Nephron (organoid): ENCODE results near the gene CYRIA.
A peak's percentile ranks its signal among the peaks of the same experiment; 100 is the strongest.

Experiments
- H3K27ac Mint-ChIP-seq, 3 experiments: 2 replicates each; pipeline ENCODE4 v1.8.0; 2020; ENCODE audit warnings: mixed read lengths in 3 of 3, mild to moderate bottlenecking in 2 of 3, moderate library complexity in 1 of 3
- H3K27me3 Mint-ChIP-seq: 2 replicates; pipeline ENCODE4 v1.8.0; 2021; ENCODE audit warnings: low read depth, mild to moderate bottlenecking, moderate library complexity, mixed read lengths
- H3K36me3 Mint-ChIP-seq: 2 replicates; pipeline ENCODE4 v1.8.0; 2020; ENCODE audit warnings: low read depth, mixed read lengths
- H3K4me1 Mint-ChIP-seq: 2 replicates; pipeline ENCODE4 v1.8.0; 2020; ENCODE audit warnings: mixed read lengths
- H3K4me3 Mint-ChIP-seq, 3 experiments: 2 replicates each; pipeline ENCODE4 v1.8.0; 2020; ENCODE audit warnings: mild to moderate bottlenecking in 3 of 3, mixed read lengths in 3 of 3, moderate library complexity in 2 of 3
- H3K9me3 Mint-ChIP-seq: 2 replicates; pipeline ENCODE4 v1.8.0; 2020; ENCODE audit warnings: mixed read lengths
- CTCF ChIP-seq, 3 experiments: fragments of 200-600 bp; sonication (generic); IDR thresholded peaks; one replicate each; pipeline ENCODE4 v1.5.0; 2021; ENCODE audit warnings: antibody characterized with exemption in 3 of 3; ENCODE audit not compliant: unreplicated experiment in 3 of 3

The CYRIA gene

DNA sequence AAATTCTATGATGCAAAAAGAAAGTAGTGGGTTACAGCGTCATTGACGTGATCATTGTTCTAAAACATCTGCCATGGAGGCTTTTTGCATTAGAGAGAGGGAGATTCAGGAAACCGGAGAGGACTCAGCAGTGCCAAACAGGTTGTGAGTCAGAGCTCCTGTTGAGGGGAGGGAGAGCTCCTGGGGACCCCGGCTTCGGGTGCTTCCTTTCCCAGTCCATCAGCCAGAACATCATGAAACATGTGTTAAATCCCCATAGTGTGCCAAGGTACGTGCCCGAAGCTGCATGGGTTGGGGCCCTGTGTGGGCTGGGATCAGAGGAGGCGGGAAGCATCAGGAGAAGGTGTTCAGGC, 791 bp upstream of the CYRIA start:
- Mint-ChIP-seq H3K27ac (peak overlapping the region; percentile 22 to 77 (median 30)), H3K27me3 (peaks cover 30% of the 10 kb centered on the region), H3K4me3 (peak overlapping the region; percentile 83 to 91 (median 88)), H3K36me3 (no peaks in the 10 kb centered on the region), H3K9me3 (no peaks in the 10 kb centered on the region), H3K4me1 (peaks cover 52% of the 10 kb centered on the region)
- no peak for TF ChIP-seq CTCF (IDR thresholded peaks at IDR 0.05; ENCODE audit: unreplicated experiment in 3 of 3)

DNA sequence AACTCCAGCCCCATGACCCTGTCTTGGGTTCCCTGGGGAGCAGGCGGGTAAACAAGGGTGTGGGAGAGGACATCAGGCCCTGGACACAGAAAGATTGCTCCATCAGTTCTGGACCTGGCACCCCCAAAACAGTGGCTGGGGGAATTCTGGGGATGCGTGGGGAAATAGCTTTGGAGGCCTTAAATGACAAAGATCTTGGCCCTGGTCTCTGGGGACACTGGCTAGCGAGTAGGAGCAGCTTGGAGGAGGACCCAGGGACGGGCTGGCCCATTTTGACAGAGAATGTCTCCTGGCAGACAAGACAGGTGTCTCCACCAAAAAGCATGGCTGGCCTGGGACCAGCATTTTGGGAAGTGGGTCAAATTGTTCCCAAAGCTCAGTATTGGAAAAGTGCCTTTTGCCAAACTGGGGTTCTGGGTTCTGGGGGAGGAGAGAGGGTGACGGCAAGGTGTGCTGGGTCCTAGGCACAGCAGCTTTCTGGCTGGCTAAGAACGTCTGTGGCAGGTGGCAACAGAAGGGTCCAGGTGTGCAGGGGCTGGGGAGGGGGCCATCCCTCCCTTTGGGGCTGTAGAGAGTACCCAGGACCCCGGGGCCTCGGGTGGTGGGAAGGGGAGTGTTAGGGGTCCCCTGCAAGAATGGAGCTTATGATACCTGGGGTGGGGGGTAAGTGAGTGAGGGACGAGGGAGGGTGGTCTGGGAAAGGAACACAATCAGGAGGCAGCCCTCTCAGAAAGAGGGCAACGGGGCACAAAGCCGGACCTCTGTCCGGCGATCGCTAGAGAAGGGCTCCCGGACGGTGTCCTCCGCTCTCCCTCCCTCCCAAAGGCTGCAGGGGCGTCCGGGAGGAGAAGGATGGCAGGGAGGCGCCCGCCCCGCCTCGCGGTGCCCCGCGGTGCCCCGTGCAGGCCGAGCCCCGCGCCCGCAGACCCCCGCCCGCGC, 556 bp downstream of the CYRIA start:
- Mint-ChIP-seq H3K4me1 (peaks cover 55% of the 10 kb centered on the region), H3K4me3 (peak overlapping the region; percentile 82 to 89 (median 87)), H3K27ac (no peak overlapping the region), H3K36me3 (no peaks in the 10 kb centered on the region), H3K9me3 (no peaks in the 10 kb centered on the region), H3K27me3 (peaks cover 30% of the 10 kb centered on the region)
- no peak for TF ChIP-seq CTCF (IDR thresholded peaks at IDR 0.05; ENCODE audit: unreplicated experiment in 3 of 3)

DNA sequence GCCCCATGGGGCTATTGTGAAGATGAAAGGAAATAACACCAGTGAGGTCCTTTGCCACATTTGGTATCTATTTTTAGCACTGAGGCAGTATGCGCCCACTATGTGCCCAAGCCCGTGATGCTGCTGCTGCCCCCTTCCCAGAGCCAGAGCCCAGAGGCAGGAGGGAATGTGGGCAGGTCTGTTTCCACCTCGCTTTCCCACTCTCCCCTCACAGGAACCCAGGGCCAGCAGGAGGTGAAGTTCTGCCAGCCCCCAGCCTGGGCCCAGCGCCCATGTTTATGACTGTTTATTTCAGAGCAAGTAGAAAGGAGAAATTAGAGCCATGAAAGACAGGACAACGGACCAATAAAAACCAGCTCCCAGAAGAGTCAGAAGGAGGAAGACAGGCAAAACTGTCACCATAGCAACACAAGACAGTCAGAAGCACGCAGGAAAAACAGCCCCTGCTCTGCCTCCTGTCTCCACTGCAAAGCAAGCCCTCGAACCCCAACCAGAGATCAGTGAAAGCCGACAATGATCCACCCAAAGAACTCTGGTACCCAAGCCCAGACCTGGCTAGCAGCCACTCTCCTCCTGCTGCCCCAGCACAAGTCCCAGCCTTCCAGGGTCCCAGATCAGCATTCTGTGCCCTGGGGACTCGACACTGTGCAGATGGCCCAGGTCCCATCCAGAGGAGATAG, 1.4 kb downstream of the CYRIA start:
- H3K4me3 Mint-ChIP-seq, result peak overlapping the region; percentile 82 to 89 (median 87)

DNA sequence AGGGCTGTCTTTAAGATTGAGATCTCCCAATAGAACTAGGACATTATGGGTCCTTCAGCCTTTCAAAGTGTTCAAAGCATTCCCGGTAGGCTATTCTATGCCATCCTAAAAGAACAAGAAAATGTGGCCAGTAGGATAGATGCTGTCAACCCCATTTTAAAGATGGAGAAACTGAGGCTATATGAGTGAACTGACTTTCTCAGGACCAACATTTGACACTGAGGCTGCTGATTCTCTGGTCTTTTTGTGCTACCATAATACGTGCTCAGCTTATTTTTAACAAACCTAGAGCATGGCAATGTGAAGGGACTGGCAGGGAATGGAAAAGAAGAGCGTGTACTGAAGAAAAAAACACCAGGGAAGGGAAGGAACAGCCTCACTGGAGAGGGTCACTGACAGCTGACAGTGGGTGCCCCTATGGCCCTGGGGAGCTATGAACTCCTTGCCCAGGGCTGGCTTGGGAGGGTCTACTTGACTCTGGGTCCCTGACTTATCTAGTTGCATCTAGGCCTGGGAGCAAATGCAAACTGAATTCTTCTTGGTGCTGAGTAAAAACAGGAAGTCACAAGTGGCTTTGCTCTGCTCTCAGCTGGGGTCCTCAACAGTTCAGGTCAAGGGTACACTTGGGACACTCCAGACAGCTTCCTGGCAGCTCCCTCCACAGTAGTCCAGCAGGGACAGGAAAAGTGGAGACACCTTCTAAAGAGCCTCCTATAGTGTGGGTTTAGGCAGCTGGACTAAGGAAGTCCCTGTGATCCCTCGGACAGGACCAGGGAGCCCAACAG, 2.3 kb downstream of the CYRIA start:
- peaks cover 50% of the 10 kb centered on the region for H3K4me1 Mint-ChIP-seq
- no peak overlapping the region for H3K27ac Mint-ChIP-seq
- peaks cover 30% of the 10 kb centered on the region for H3K27me3 Mint-ChIP-seq
- H3K36me3 Mint-ChIP-seq, result no peaks in the 10 kb centered on the region
- TF ChIP-seq CTCF (IDR thresholded peaks at IDR 0.05; ENCODE audit: unreplicated experiment in 3 of 3), result no peak
- no peaks in the 10 kb centered on the region for H3K9me3 Mint-ChIP-seq
- H3K4me3 Mint-ChIP-seq, result peak overlapping the region; percentile 82 to 89 (median 87)

More for the DNA sequence above, 1.4 kb downstream of the CYRIA start:
- Mint-ChIP-seq H3K9me3 (no peaks in the 10 kb centered on the region), H3K27me3 (peaks cover 30% of the 10 kb centered on the region), H3K4me1 (peaks cover 50% of the 10 kb centered on the region), H3K27ac (peak overlapping the region in 2 of 3 experiments; percentile 19 to 47), H3K36me3 (no peaks in the 10 kb centered on the region)
- no peak for TF ChIP-seq CTCF (IDR thresholded peaks at IDR 0.05; ENCODE audit: unreplicated experiment in 3 of 3)

DNA sequence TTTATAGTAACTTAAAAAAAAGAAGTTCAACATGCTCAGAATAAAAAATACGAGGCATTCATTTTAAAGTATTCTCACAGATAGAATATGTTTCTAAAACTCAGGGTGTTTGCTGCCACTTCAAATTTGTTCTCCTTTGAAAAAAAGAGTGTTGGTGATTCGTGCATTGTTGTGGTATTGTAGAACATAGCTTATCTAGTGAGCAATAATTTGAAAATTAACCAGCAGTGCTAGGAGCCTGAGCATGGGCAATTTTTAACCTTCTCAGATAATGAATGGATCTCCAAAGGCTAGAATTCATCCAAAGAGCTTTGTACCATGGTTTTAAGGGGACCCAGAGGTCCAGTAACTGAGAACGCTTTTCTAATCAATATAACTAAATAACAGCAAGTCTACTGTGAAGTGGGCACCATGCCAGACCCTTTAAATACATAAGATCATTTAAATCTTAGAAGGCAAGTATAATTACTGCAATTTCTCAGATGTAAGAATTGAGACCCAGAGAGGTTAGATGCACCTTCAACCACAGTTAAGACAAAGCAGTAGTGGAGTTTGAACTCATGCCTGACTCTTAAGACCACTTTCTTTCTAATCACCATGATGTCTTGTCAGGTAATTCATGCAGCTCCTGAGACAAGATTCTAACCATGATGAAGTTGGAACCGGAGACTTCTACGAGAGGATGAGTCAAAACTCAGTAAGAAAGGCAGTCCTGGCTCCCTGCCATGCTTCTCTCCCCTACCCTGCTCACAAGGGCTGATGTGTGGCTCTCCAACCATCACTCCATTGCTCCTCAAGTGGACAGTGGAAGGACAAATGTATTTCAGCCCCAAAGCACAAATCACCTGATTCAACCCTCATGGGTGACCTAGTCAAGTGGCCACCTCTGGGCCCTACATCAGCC, 3.4 kb downstream of the CYRIA start:
- no peak overlapping the region for H3K4me3 Mint-ChIP-seq
- no peak overlapping the region for H3K27ac Mint-ChIP-seq
- H3K36me3 Mint-ChIP-seq, result no peaks in the 10 kb centered on the region
- no peak for TF ChIP-seq CTCF (IDR thresholded peaks at IDR 0.05; ENCODE audit: unreplicated experiment in 3 of 3)
- H3K4me1 Mint-ChIP-seq, result peaks cover 48% of the 10 kb centered on the region
- H3K9me3 Mint-ChIP-seq, result no peaks in the 10 kb centered on the region
- H3K27me3 Mint-ChIP-seq, result peaks cover 23% of the 10 kb centered on the region
